AG04450 (cell line): Measurements from ENCODE around the gene SETD6. TPM values are rescaled to one million over a fixed set of nuclear protein-coding genes. Genes with fewer than 3 reads are reported as not detected.
A peak's percentile ranks its signal among the peaks of the same experiment; 100 is the strongest.
"Not testable (repeated sequence)": the region's sequence is repeated elsewhere in the genome, so short reads cannot be mapped to it uniquely, and the experiment has no call there.

ENCODE experiments used
- CTCF ChIA-PET: fragments of 300-600, 350-600 bp; formaldehyde crosslinking; extraction: SDS; loops from one replicate; lab custom pipeline; 2022; ENCODE audit warnings: antibody characterized with exemption, inconsistent platforms; lab: Charles Lee
- POLR2A ChIA-PET: fragments of 350-600 bp; formaldehyde crosslinking; extraction: SDS; loops from one replicate; lab custom pipeline; 2021; ENCODE audit warnings: antibody characterized with exemption, inconsistent platforms; lab: Yijun Ruan, JAX
- DNase-seq: peaks from one replicate; pipeline ENCODE4 v3.0.0-alpha.2; 2011; ENCODE audit warnings: low read depth, low spot score
- H3K27ac ChIP-seq: one replicate; pipeline ENCODE4 v1.5.1; 2012; ENCODE audit warnings: low read depth, low read length, control low read depth
- H3K27me3 ChIP-seq: one replicate; pipeline ENCODE4 v1.6.0; 2012; ENCODE audit warnings: low read length; ENCODE audit not compliant: control insufficient read depth, insufficient read depth
- H3K4me3 ChIP-seq: 2 replicates; pipeline ENCODE4 v1.5.1; 2011; ENCODE audit warnings: mild to moderate bottlenecking, low read depth, low read length, control low read depth
- H3K9me3 ChIP-seq: 2 replicates; pipeline ENCODE4 v1.5.1; 2012; ENCODE audit warnings: low read length; ENCODE audit not compliant: control insufficient read depth, insufficient read depth
- polyA plus RNA-seq: library from polyadenylated mRNA; depleted of rRNA; stranded (reverse); fragments of >200 nt; gene quantifications from 2 replicates; pipeline ENCODE4 v1.2.3, GENCODE V29; 2011
- TF ChIP-seq, protein P1 (sequence below): IDR thresholded peaks from 2 replicates; pipeline ENCODE4 v1.5.1; 2011; ENCODE audit warnings: low read depth, low read length, control low read depth, inconsistent platforms

SETD6 gene
- polyA plus RNA-seq, 1 experiment: 6.5 TPM

- ChIA-PET POLR2A (interaction anchor here (0.6 to 1.1 kb wide), 2 partner anchors 148 to 151 kb away, joined by 4 to 6 read pairs; no protein-coding TSS in a partner anchor), CTCF (interaction anchor here (0.5 to 6.1 kb wide), 15 partner anchors 15 to 366 kb away, joined by 3 to 210 read pairs (median 5); partner anchors contain the start of gene GINS3)
- Histone ChIP-seq H3K4me3 (0 out of 2 replicates have a peak overlapping the region, but pooled peaks have one; percentile 4), H3K9me3 (no peaks in the 10 kb centered on the region), H3K27me3 (peaks cover 11% of the 10 kb centered on the region), H3K27ac (no peak overlapping the region)
- DNase-seq: peak; percentile 38
- TF ChIP-seq, protein P1, sequence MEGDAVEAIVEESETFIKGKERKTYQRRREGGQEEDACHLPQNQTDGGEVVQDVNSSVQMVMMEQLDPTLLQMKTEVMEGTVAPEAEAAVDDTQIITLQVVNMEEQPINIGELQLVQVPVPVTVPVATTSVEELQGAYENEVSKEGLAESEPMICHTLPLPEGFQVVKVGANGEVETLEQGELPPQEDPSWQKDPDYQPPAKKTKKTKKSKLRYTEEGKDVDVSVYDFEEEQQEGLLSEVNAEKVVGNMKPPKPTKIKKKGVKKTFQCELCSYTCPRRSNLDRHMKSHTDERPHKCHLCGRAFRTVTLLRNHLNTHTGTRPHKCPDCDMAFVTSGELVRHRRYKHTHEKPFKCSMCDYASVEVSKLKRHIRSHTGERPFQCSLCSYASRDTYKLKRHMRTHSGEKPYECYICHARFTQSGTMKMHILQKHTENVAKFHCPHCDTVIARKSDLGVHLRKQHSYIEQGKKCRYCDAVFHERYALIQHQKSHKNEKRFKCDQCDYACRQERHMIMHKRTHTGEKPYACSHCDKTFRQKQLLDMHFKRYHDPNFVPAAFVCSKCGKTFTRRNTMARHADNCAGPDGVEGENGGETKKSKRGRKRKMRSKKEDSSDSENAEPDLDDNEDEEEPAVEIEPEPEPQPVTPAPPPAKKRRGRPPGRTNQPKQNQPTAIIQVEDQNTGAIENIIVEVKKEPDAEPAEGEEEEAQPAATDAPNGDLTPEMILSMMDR: peak; percentile 84
Measured at GRCh38 chr16:58487566-58488351, 27.6 kb upstream of the SETD6 start.

- TF ChIP-seq, protein P1: no peak
- ChIA-PET CTCF (interaction anchor here (0.5 to 6.1 kb wide), 11 partner anchors 80 to 268 kb away, joined by 3 to 210 read pairs (median 7); partner anchors contain the start of gene GINS3), POLR2A (interaction anchor here (0.6 to 1.1 kb wide), 2 partner anchors 149 to 152 kb away, joined by 4 to 6 read pairs; no protein-coding TSS in a partner anchor)
- H3K9me3 ChIP-seq: no peaks in the 10 kb centered on the region
- DNase-seq: no peak
- no peak overlapping the region for H3K27ac ChIP-seq
- H3K4me3 ChIP-seq: no peak overlapping the region
- H3K27me3 ChIP-seq: peaks cover 12% of the 10 kb centered on the region
Measured at GRCh38 chr16:58488531-58488930, 26.8 kb upstream of the SETD6 start.

- Histone ChIP-seq H3K27ac (no peak overlapping the region), H3K27me3 (peaks cover 14% of the 10 kb centered on the region), H3K4me3 (no peak overlapping the region), H3K9me3 (no peaks in the 10 kb centered on the region; the same call in 1 of the 2 replicates)
- TF ChIP-seq, protein P1: no peak
- CTCF ChIA-PET: interaction anchor here (5.9 to 6.1 kb wide), 2 partner anchors 152 to 154 kb away, joined by 73 to 210 read pairs; no protein-coding TSS in a partner anchor
- POLR2A ChIA-PET: no interaction called here
- DNase-seq: no peak
Measured at GRCh38 chr16:58490065-58490464, 25.3 kb upstream of the SETD6 start.

- H3K27ac ChIP-seq, DNase-seq, H3K27me3 ChIP-seq, POLR2A ChIA-PET, H3K9me3 ChIP-seq, H3K4me3 ChIP-seq: not testable (repeated sequence)
- CTCF ChIA-PET: interaction anchor here (5.9 kb wide), 1 partner anchor 153 kb away, joined by 73 read pairs; no protein-coding TSS in a partner anchor
Measured at GRCh38 chr16:58490539-58490938, 24.8 kb upstream of the SETD6 start.

- CTCF ChIA-PET: interaction anchor here (5.9 kb wide), 1 partner anchor 154 kb away, joined by 73 read pairs; no protein-coding TSS in a partner anchor
- POLR2A ChIA-PET: no interaction called here
- DNase-seq: no peak
Measured at GRCh38 chr16:58492066-58492465, 23.3 kb upstream of the SETD6 start.

More at GRCh38 chr16:58492066-58492465, 23.3 kb upstream of the SETD6 start:
- H3K4me3 ChIP-seq: no peak overlapping the region
- H3K9me3 ChIP-seq: no peaks in the 10 kb centered on the region; the same call in 1 of the 2 replicates
- peaks cover 10% of the 10 kb centered on the region for H3K27me3 ChIP-seq
- TF ChIP-seq, protein P1: no peak
- no peak overlapping the region for H3K27ac ChIP-seq
